ENCODE results near the gene MAN2A2. TPM values are rescaled to one million over a fixed set of nuclear protein-coding genes. Genes with fewer than 3 reads are reported as not detected.

MAN2A2 gene
- total RNA-seq, 2 experiments from 2014 or later, result 11.6 to 12.2 TPM

GRCh38 chr15:90914305-90915080, 11.4 kb downstream of the MAN2A2 start:
- intact Hi-C loops (cut with micrococcal nuclease; ENCODE audit: unreplicated experiment), result no loop called here

DNA sequence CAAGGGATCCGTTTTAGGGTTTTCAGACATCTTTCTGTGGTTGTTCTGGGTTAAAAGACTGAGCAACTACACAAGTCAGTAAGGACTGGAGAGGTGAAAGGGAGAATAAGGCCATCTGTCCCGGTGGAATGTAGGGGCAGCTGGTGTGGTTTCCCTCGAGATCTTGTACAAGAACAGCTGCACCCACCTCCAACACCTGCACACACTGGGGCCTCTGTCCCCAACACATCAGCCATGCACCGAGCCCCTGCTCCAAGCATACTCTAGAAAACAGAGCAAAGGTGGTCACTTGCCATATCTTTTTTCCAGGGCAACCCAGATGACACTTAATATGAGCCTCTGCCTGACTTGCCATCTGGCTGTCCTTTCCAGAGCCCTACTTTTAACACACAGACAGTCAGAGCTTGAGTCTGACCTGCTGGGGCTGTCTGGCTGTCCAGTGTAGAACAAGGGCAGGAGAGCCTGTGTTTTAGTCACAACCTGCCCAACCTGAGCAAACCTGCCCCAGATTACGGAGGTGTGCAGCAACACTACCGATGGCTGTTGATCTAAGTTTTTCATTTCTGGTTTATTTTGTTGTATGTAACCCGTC, 12.2 kb downstream of the MAN2A2 start:
- TF ChIP-seq, protein P1, sequence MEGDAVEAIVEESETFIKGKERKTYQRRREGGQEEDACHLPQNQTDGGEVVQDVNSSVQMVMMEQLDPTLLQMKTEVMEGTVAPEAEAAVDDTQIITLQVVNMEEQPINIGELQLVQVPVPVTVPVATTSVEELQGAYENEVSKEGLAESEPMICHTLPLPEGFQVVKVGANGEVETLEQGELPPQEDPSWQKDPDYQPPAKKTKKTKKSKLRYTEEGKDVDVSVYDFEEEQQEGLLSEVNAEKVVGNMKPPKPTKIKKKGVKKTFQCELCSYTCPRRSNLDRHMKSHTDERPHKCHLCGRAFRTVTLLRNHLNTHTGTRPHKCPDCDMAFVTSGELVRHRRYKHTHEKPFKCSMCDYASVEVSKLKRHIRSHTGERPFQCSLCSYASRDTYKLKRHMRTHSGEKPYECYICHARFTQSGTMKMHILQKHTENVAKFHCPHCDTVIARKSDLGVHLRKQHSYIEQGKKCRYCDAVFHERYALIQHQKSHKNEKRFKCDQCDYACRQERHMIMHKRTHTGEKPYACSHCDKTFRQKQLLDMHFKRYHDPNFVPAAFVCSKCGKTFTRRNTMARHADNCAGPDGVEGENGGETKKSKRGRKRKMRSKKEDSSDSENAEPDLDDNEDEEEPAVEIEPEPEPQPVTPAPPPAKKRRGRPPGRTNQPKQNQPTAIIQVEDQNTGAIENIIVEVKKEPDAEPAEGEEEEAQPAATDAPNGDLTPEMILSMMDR (conservative IDR thresholded peaks at IDR 0.05; ENCODE audit: low read length), result no peak
- no peak for TF ChIP-seq EZH2phosphoT487 (IDR thresholded peaks at IDR 0.05; ENCODE audit: borderline replicate concordance, low read depth, low read length)

More at GRCh38 chr15:90914305-90915080, 11.4 kb downstream of the MAN2A2 start:
- no TSS peak for BruUV-seq (replicated peaks)
- Histone ChIP-seq H2AFZ (ENCODE audit: low read length) (no peak overlapping the region), H3K4me1 (ENCODE audit: insufficient read depth, low read length, poor library complexity, severe bottlenecking) (peaks cover 24% of the 10 kb centered on the region), H3K36me3 (ENCODE audit: insufficient read depth, low read length) (no peaks in the 10 kb centered on the region), H3K4me3 (ENCODE audit: low read depth, low read length, poor library complexity, severe bottlenecking) (no peak overlapping the region), H3K27ac (ENCODE audit: low read depth, low read length, poor library complexity, severe bottlenecking) (peak overlapping the region; percentile 46), H3K9me3 (ENCODE audit: low read length) (no peaks in the 10 kb centered on the region), H3K9me2 (ENCODE audit: insufficient read depth, low read length) (no peaks in the 10 kb centered on the region), H3K79me2 (ENCODE audit: insufficient read depth, low read depth, low read length) (no peaks in the 10 kb centered on the region), H3K4me2 (ENCODE audit: low read length) (peak overlapping the region; percentile 33), H4K20me1 (ENCODE audit: insufficient read depth, low read length) (no peaks in the 10 kb centered on the region)
- ChIA-PET POLR2A (interaction anchor here (1.0 kb wide), 1 partner anchor 11 kb away, joined by 3 read pairs; the partner anchor contains the start of gene MAN2A2), CTCF (ENCODE audit: unreplicated experiment) (no interaction called here)
- TF ChIP-seq, protein P1 (conservative IDR thresholded peaks at IDR 0.05; ENCODE audit: low read length), result no peak
- TF ChIP-seq EZH2phosphoT487 (IDR thresholded peaks at IDR 0.05; ENCODE audit: borderline replicate concordance, low read depth, low read length), result no peak
- DNase-seq (ENCODE audit: low spot score), result no peak

More for the DNA sequence above, 12.2 kb downstream of the MAN2A2 start:
- no peaks in the 10 kb centered on the region for H3K9me3 ChIP-seq (ENCODE audit: low read length)
- H3K4me1 ChIP-seq (ENCODE audit: insufficient read depth, low read length, poor library complexity, severe bottlenecking), result peaks cover 24% of the 10 kb centered on the region
- no peaks in the 10 kb centered on the region for H3K9me2 ChIP-seq (ENCODE audit: insufficient read depth, low read length)
- H4K20me1 ChIP-seq (ENCODE audit: insufficient read depth, low read length), result no peaks in the 10 kb centered on the region
- DNase-seq (ENCODE audit: low spot score), result peak; percentile 73
- ChIA-PET POLR2A (interaction anchor here (0.7 kb wide), 1 partner anchor 572 kb away, joined by 3 read pairs; no protein-coding TSS in a partner anchor), CTCF (ENCODE audit: unreplicated experiment) (interaction anchor here (1.0 kb wide), 1 partner anchor 20 kb away, joined by 5 read pairs; the partner anchor contains the start of gene UNC45A)
- peak overlapping the region; percentile 33 for H3K4me2 ChIP-seq (ENCODE audit: low read length)
- peak overlapping the region; percentile 46 for H3K27ac ChIP-seq (ENCODE audit: low read depth, low read length, poor library complexity, severe bottlenecking)
- intact Hi-C loops (cut with micrococcal nuclease; ENCODE audit: unreplicated experiment), result no loop called here
- no peaks in the 10 kb centered on the region for H3K36me3 ChIP-seq (ENCODE audit: insufficient read depth, low read length)
- no TSS peak for BruUV-seq (replicated peaks)
- H2AFZ ChIP-seq (ENCODE audit: low read length), result 0 out of 2 replicates have a peak overlapping the region, but pooled peaks have one; percentile 5
- no peaks in the 10 kb centered on the region for H3K79me2 ChIP-seq (ENCODE audit: insufficient read depth, low read depth, low read length)
- H3K4me3 ChIP-seq (ENCODE audit: low read depth, low read length, poor library complexity, severe bottlenecking), result peak overlapping the region; percentile 9

All from OCI-LY7 (cell line).